ENCODE data around the gene HPSE2.

HPSE2 gene

DNA sequence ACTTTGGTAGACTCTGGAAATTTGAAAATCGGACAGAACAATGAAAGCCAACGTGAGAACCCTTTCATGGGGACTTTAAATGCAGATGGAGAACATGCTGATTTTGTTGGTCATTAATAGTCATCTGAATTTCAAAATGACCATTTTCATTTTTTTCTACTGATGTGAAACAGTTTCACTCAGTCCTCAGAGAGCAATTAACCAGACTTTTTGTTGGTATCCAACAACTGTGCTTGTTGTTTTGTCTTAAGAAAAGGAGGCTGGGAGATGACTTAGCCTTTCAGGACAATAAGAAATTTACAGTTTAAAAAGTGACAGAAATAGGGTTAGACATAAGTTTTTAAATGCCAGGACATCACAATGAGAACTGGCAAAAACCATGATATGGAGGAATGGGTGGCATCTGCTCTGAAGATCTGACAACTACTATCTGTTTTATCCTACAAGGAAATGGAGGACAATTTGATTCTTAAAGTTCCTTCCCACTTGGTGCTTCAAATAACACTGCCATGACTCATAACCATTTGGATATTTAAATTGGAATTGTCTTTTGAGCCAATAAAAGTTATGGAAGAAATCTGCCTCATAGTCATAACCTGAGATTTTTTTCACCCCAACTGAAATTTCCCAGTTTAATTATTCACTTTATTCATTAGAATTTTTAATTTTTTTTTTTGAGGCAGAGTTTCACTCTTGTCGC, 701.8 kb downstream of the HPSE2 start:
- Histone ChIP-seq H3K27ac (ENCODE audit: low read depth, low read length) (no peak overlapping the region), H3K27me3 (ENCODE audit: control insufficient read depth, insufficient read depth, low read length) (no peaks in the 10 kb centered on the region)

GRCh38 chr10:98533241-98533640, 702.4 kb downstream of the HPSE2 start:
- Histone ChIP-seq H3K27ac (ENCODE audit: low read depth, low read length) (no peak overlapping the region), H3K27me3 (ENCODE audit: control insufficient read depth, insufficient read depth, low read length) (no peaks in the 10 kb centered on the region), H3K36me3 (ENCODE audit: control insufficient read depth, insufficient read depth, low read length) (no peaks in the 10 kb centered on the region), H3K9me3 (ENCODE audit: control insufficient read depth, insufficient read depth, low read length) (no peaks in the 10 kb centered on the region), H3K4me3 (ENCODE audit: low read depth, low read length) (no peak overlapping the region), H3K9ac (ENCODE audit: low read depth, low read length) (no peak overlapping the region), H3K4me1 (ENCODE audit: control insufficient read depth, insufficient read depth, low read length) (no peaks in the 10 kb centered on the region)

More for the DNA sequence above, 701.8 kb downstream of the HPSE2 start:
- Histone ChIP-seq H3K36me3 (ENCODE audit: control insufficient read depth, insufficient read depth, low read length) (no peaks in the 10 kb centered on the region), H3K4me1 (ENCODE audit: control insufficient read depth, insufficient read depth, low read length) (no peaks in the 10 kb centered on the region), H3K9me3 (ENCODE audit: control insufficient read depth, insufficient read depth, low read length) (no peaks in the 10 kb centered on the region), H3K4me3 (ENCODE audit: low read depth, low read length) (no peak overlapping the region), H3K9ac (ENCODE audit: low read depth, low read length) (no peak overlapping the region)

- H3K27me3 ChIP-seq (ENCODE audit: control insufficient read depth, insufficient read depth, low read length), result no peaks in the 10 kb centered on the region
- no peaks in the 10 kb centered on the region for H3K36me3 ChIP-seq (ENCODE audit: control insufficient read depth, insufficient read depth, low read length)
- no peak overlapping the region for H3K27ac ChIP-seq (ENCODE audit: low read depth, low read length)
- H3K9ac ChIP-seq (ENCODE audit: low read depth, low read length), result no peak overlapping the region
- H3K4me1 ChIP-seq (ENCODE audit: control insufficient read depth, insufficient read depth, low read length), result no peaks in the 10 kb centered on the region
- H3K4me3 ChIP-seq (ENCODE audit: low read depth, low read length), result no peak overlapping the region
- no peaks in the 10 kb centered on the region for H3K9me3 ChIP-seq (ENCODE audit: control insufficient read depth, insufficient read depth, low read length)
Measured at GRCh38 chr10:98528805-98529183, 706.9 kb downstream of the HPSE2 start.

- Histone ChIP-seq H3K9me3 (ENCODE audit: control insufficient read depth, insufficient read depth, low read length) (no peaks in the 10 kb centered on the region), H3K27me3 (ENCODE audit: control insufficient read depth, insufficient read depth, low read length) (no peaks in the 10 kb centered on the region)
Measured at GRCh38 chr10:98528166-98528804, 707.4 kb downstream of the HPSE2 start.

GRCh38 chr10:98525969-98526368, 709.7 kb downstream of the HPSE2 start:
- no peaks in the 10 kb centered on the region for H3K36me3 ChIP-seq (ENCODE audit: control insufficient read depth, insufficient read depth, low read length)
- H3K9me3 ChIP-seq (ENCODE audit: control insufficient read depth, insufficient read depth, low read length), result no peaks in the 10 kb centered on the region
- no peak overlapping the region for H3K9ac ChIP-seq (ENCODE audit: low read depth, low read length)
- no peak overlapping the region for H3K4me3 ChIP-seq (ENCODE audit: low read depth, low read length)
- H3K4me1 ChIP-seq (ENCODE audit: control insufficient read depth, insufficient read depth, low read length), result no peaks in the 10 kb centered on the region
- no peak overlapping the region for H3K27ac ChIP-seq (ENCODE audit: low read depth, low read length)
- H3K27me3 ChIP-seq (ENCODE audit: control insufficient read depth, insufficient read depth, low read length), result no peaks in the 10 kb centered on the region

More at GRCh38 chr10:98528166-98528804, 707.4 kb downstream of the HPSE2 start:
- Histone ChIP-seq H3K4me1 (ENCODE audit: control insufficient read depth, insufficient read depth, low read length) (no peaks in the 10 kb centered on the region), H3K4me3 (ENCODE audit: low read depth, low read length) (no peak overlapping the region), H3K36me3 (ENCODE audit: control insufficient read depth, insufficient read depth, low read length) (no peaks in the 10 kb centered on the region), H3K27ac (ENCODE audit: low read depth, low read length) (no peak overlapping the region), H3K9ac (ENCODE audit: low read depth, low read length) (no peak overlapping the region)

- Histone ChIP-seq H3K9ac (ENCODE audit: low read depth, low read length) (no peak overlapping the region), H3K36me3 (ENCODE audit: control insufficient read depth, insufficient read depth, low read length) (no peaks in the 10 kb centered on the region), H3K4me1 (ENCODE audit: control insufficient read depth, insufficient read depth, low read length) (no peaks in the 10 kb centered on the region), H3K9me3 (ENCODE audit: control insufficient read depth, insufficient read depth, low read length) (no peaks in the 10 kb centered on the region), H3K27ac (ENCODE audit: low read depth, low read length) (no peak overlapping the region), H3K27me3 (ENCODE audit: control insufficient read depth, insufficient read depth, low read length) (no peaks in the 10 kb centered on the region), H3K4me3 (ENCODE audit: low read depth, low read length) (no peak overlapping the region)
Measured at GRCh38 chr10:98524124-98524523, 711.5 kb downstream of the HPSE2 start.

GRCh38 chr10:98519841-98520240, 715.8 kb downstream of the HPSE2 start:
- H3K9me3 ChIP-seq (ENCODE audit: control insufficient read depth, insufficient read depth, low read length), result no peaks in the 10 kb centered on the region
- no peaks in the 10 kb centered on the region for H3K36me3 ChIP-seq (ENCODE audit: control insufficient read depth, insufficient read depth, low read length)
- no peaks in the 10 kb centered on the region for H3K4me1 ChIP-seq (ENCODE audit: control insufficient read depth, insufficient read depth, low read length)
- no peaks in the 10 kb centered on the region for H3K27me3 ChIP-seq (ENCODE audit: control insufficient read depth, insufficient read depth, low read length)
- H3K9ac ChIP-seq (ENCODE audit: low read depth, low read length), result no peak overlapping the region
- no peak overlapping the region for H3K4me3 ChIP-seq (ENCODE audit: low read depth, low read length)
- H3K27ac ChIP-seq (ENCODE audit: low read depth, low read length), result no peak overlapping the region

DNA sequence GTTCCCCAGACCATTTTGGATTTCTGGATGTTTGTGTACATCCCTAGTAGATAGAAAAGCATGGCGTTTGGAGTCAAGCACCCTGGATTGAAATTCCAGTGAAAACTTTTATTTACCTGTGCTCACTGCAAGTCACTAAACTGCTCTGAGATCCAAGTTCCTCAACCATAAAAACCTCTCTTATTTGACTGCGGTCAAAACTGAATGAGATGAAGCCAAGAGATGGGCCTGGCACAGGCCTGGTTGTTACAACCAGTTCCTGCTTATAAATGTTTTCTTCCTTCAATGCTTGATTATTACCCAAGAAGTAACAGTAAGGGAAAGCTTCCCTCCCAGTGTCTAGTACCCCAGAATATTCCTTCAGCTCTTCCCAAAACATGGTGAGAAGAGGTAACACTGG, 718.0 kb downstream of the HPSE2 start:
- no peaks in the 10 kb centered on the region for H3K27me3 ChIP-seq (ENCODE audit: control insufficient read depth, insufficient read depth, low read length)
- no peaks in the 10 kb centered on the region for H3K4me1 ChIP-seq (ENCODE audit: control insufficient read depth, insufficient read depth, low read length)
- no peaks in the 10 kb centered on the region for H3K36me3 ChIP-seq (ENCODE audit: control insufficient read depth, insufficient read depth, low read length)
- H3K4me3 ChIP-seq (ENCODE audit: low read depth, low read length), result no peak overlapping the region
- H3K27ac ChIP-seq (ENCODE audit: low read depth, low read length), result no peak overlapping the region
- no peaks in the 10 kb centered on the region for H3K9me3 ChIP-seq (ENCODE audit: control insufficient read depth, insufficient read depth, low read length)
- H3K9ac ChIP-seq (ENCODE audit: low read depth, low read length), result no peak overlapping the region

DNA sequence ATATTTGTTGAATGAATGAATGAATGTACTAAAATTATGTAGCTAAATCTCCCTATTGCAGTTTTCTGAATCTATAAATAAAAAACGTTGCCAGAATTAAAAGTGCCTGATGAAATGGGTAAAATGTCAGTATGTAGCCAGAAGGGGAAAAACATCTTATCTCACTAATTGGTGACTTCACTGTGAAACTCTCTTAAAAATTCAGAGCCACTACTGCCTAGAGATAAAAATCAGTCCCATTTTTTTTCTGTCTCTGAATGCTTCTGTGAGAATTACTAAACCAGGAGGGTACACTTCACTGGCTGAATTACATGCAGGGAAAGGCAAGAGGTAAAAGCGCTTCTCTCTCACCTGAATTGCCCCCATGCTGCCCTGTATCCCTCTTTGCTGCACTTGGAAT, 719.3 kb downstream of the HPSE2 start:
- Histone ChIP-seq H3K4me1 (ENCODE audit: control insufficient read depth, insufficient read depth, low read length) (no peaks in the 10 kb centered on the region), H3K27me3 (ENCODE audit: control insufficient read depth, insufficient read depth, low read length) (no peaks in the 10 kb centered on the region), H3K9me3 (ENCODE audit: control insufficient read depth, insufficient read depth, low read length) (no peaks in the 10 kb centered on the region), H3K9ac (ENCODE audit: low read depth, low read length) (no peak overlapping the region), H3K4me3 (ENCODE audit: low read depth, low read length) (no peak overlapping the region), H3K27ac (ENCODE audit: low read depth, low read length) (no peak overlapping the region), H3K36me3 (ENCODE audit: control insufficient read depth, insufficient read depth, low read length) (no peaks in the 10 kb centered on the region)

- no peaks in the 10 kb centered on the region for H3K9me3 ChIP-seq (ENCODE audit: control insufficient read depth, insufficient read depth, low read length)
- H3K36me3 ChIP-seq (ENCODE audit: control insufficient read depth, insufficient read depth, low read length), result no peaks in the 10 kb centered on the region
- H3K27ac ChIP-seq (ENCODE audit: low read depth, low read length), result no peak overlapping the region
- no peaks in the 10 kb centered on the region for H3K4me1 ChIP-seq (ENCODE audit: control insufficient read depth, insufficient read depth, low read length)
- no peak overlapping the region for H3K4me3 ChIP-seq (ENCODE audit: low read depth, low read length)
- no peaks in the 10 kb centered on the region for H3K27me3 ChIP-seq (ENCODE audit: control insufficient read depth, insufficient read depth, low read length)
- no peak overlapping the region for H3K9ac ChIP-seq (ENCODE audit: low read depth, low read length)
Measured at GRCh38 chr10:98513704-98514103, 721.9 kb downstream of the HPSE2 start.

DNA sequence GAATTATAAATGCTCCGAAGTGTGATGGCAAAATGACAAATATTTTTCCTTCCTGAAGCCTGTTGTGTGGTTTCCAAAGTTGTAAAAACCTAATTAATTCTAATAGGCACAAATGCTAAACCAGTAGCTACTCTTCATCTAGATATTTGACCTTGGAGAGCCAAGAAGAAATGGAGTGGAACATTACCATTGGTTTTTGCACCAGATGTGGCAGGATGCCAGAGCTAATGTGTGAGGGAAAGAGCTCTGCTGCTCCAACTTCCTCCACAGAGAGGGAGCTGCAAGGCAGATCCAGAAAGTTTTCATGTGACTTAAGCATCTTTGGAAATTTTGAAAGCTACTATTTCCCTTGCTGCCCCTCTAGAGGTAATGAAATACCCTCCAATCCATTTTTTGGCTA, 723.8 kb downstream of the HPSE2 start:
- H3K36me3 ChIP-seq (ENCODE audit: control insufficient read depth, insufficient read depth, low read length), result no peaks in the 10 kb centered on the region
- no peaks in the 10 kb centered on the region for H3K4me1 ChIP-seq (ENCODE audit: control insufficient read depth, insufficient read depth, low read length)
- no peak overlapping the region for H3K27ac ChIP-seq (ENCODE audit: low read depth, low read length)
- H3K9me3 ChIP-seq (ENCODE audit: control insufficient read depth, insufficient read depth, low read length), result no peaks in the 10 kb centered on the region
- H3K27me3 ChIP-seq (ENCODE audit: control insufficient read depth, insufficient read depth, low read length), result no peaks in the 10 kb centered on the region
- no peak overlapping the region for H3K9ac ChIP-seq (ENCODE audit: low read depth, low read length)
- no peak overlapping the region for H3K4me3 ChIP-seq (ENCODE audit: low read depth, low read length)
